Measurements from ENCODE around the gene HEXD. TPM values are rescaled to one million over a fixed set of nuclear protein-coding genes. Genes with fewer than 3 reads are reported as not detected.

The HEXD gene
- total and polyA plus RNA-seq, 8 donors: 25.9 to 275 (median 39.5) TPM

GRCh38 chr17:82480318-82480717 lies 62.2 kb downstream of the HEXD start:
- H3K4me3 ChIP-seq: no peak overlapping the region
- ATAC-seq (no peak), FAIRE-seq (no peak), DNase-seq (no peak)
- no peaks in the 10 kb centered on the region for H3K27me3 ChIP-seq
- H3K9me3 ChIP-seq: no peaks in the 10 kb centered on the region
- no peaks in the 10 kb centered on the region for H3K4me1 ChIP-seq
- no peak overlapping the region for H3K27ac ChIP-seq
- intact Hi-C loops (cut with DNase I): no loop called here
- no peak for TF ChIP-seq CTCF (IDR thresholded peaks at IDR 0.05)
- 93% methylated on average over 9 of the region's 9 CpGs for WGBS, 2 donors
- H3K36me3 ChIP-seq: peaks cover 14 to 57% (median 19%) of the 10 kb centered on the region in 3 donors

- DNase-seq (no peak), FAIRE-seq (no peak), ATAC-seq (no peak)
- intact Hi-C loops (cut with DNase I): no loop called here
- H3K9me3 ChIP-seq: no peaks in the 10 kb centered on the region
- H3K4me1 ChIP-seq: no peaks in the 10 kb centered on the region
- WGBS, 2 donors: 89 to 94% methylated on average over 6 of the region's 6 CpGs
- H3K27ac ChIP-seq: no peak overlapping the region
- no peak overlapping the region for H3K4me3 ChIP-seq
- no peaks in the 10 kb centered on the region for H3K27me3 ChIP-seq
- H3K36me3 ChIP-seq: peaks cover 14 to 73% (median 28%) of the 10 kb centered on the region in 3 donors
- TF ChIP-seq CTCF (IDR thresholded peaks at IDR 0.05): no peak
Observed at GRCh38 chr17:82483204-82483660, 65.1 kb downstream of the HEXD start.

- ATAC-seq (no peak), DNase-seq (no peak), FAIRE-seq (no peak)
- WGBS, 2 donors: 90 to 93% methylated on average over 9 of the region's 9 CpGs
- Histone ChIP-seq H3K27ac (no peak overlapping the region), H3K9me3 (no peaks in the 10 kb centered on the region), H3K36me3 (peaks cover 14 to 70% (median 28%) of the 10 kb centered on the region in 3 donors), H3K27me3 (no peaks in the 10 kb centered on the region), H3K4me1 (no peaks in the 10 kb centered on the region), H3K4me3 (no peak overlapping the region)
- intact Hi-C loops (cut with DNase I): no loop called here
- TF ChIP-seq CTCF (IDR thresholded peaks at IDR 0.05): no peak
Observed at GRCh38 chr17:82483836-82484235, 65.7 kb downstream of the HEXD start.

GRCh38 chr17:82486231-82487094 lies 68.3 kb downstream of the HEXD start:
- no peak for FAIRE-seq
- no peaks in the 10 kb centered on the region for H3K27me3 ChIP-seq
- no peak overlapping the region for H3K27ac ChIP-seq
- no peak for ATAC-seq
- TF ChIP-seq CTCF (IDR thresholded peaks at IDR 0.05): no peak
- no peak overlapping the region for H3K4me3 ChIP-seq
- H3K4me1 ChIP-seq: no peaks in the 10 kb centered on the region
- H3K9me3 ChIP-seq: no peaks in the 10 kb centered on the region
- intact Hi-C loops (cut with DNase I): no loop called here
- peaks cover 6 to 44% (median 25%) of the 10 kb centered on the region in 3 donors for H3K36me3 ChIP-seq
- DNase-seq: peak in 1 of 6 donors; percentile 56
- WGBS, 2 donors: 84 to 90% methylated on average over 12 to 13 of the region's 13 CpGs

- TF ChIP-seq CTCF (IDR thresholded peaks at IDR 0.05): no peak
- 92 to 93% methylated on average over 14 of the region's 14 CpGs for WGBS, 2 donors
- H3K36me3 ChIP-seq: peaks cover 6 to 35% (median 25%) of the 10 kb centered on the region in 3 donors
- H3K4me3 ChIP-seq: no peak overlapping the region
- FAIRE-seq (no peak), DNase-seq (peak in 1 of 6 donors; percentile 52), ATAC-seq (no peak)
- intact Hi-C loops (cut with DNase I): no loop called here
- no peaks in the 10 kb centered on the region for H3K4me1 ChIP-seq
- no peaks in the 10 kb centered on the region for H3K9me3 ChIP-seq
- H3K27me3 ChIP-seq: no peaks in the 10 kb centered on the region
- no peak overlapping the region for H3K27ac ChIP-seq
Observed at GRCh38 chr17:82487910-82488309, 69.8 kb downstream of the HEXD start.

Data from pancreas (tissue), 10 donors.